Liver (tissue), 3 donors: ENCODE results near the gene ARHGAP8.

Source experiments
- ATF3 ChIP-seq: IDR thresholded peaks from 2 replicates; pipeline ENCODE4 v1.6.1; 2016; ENCODE audit warnings: antibody characterized with exemption
- EGR1 ChIP-seq, 2 donors: IDR thresholded peaks; 2 replicates each; pipeline ENCODE4 v1.6.1; 2016 to 2018; ENCODE audit warnings: antibody characterized with exemption in 2 of 2, low read depth in 2 of 2
- FOXA1 ChIP-seq: IDR thresholded peaks from 2 replicates; pipeline ENCODE4 v1.6.1; 2016; ENCODE audit warnings: antibody characterized with exemption
- GABPA ChIP-seq, 2 donors: IDR thresholded peaks in 1 of 2; conservative IDR thresholded peaks in 1 of 2; 2 replicates each; pipeline ENCODE4 v1.6.1; 2016; ENCODE audit warnings: antibody characterized with exemption in 2 of 2, mild to moderate bottlenecking in 1 of 2, moderate library complexity in 1 of 2
- JUND ChIP-seq, 2 donors: IDR thresholded peaks; 2 replicates each; pipeline ENCODE4 v1.6.1; 2016; ENCODE audit warnings: antibody characterized with exemption in 2 of 2
- NR2F2 ChIP-seq: IDR thresholded peaks from 2 replicates; pipeline ENCODE4 v1.6.1; 2016; ENCODE audit warnings: antibody characterized with exemption
- RAD21 ChIP-seq, 2 donors: IDR thresholded peaks; 2 replicates each; pipeline ENCODE4 v1.6.1; 2016; ENCODE audit warnings: antibody characterized with exemption in 2 of 2, mild to moderate bottlenecking in 2 of 2
- REST ChIP-seq: IDR thresholded peaks from 2 replicates; pipeline ENCODE4 v1.6.1; 2016; ENCODE audit warnings: antibody characterized with exemption, mild to moderate bottlenecking
- SP1 ChIP-seq: IDR thresholded peaks from 2 replicates; pipeline ENCODE4 v1.6.1; 2018; ENCODE audit warnings: antibody characterized with exemption, mild to moderate bottlenecking
- TAF1 ChIP-seq: conservative IDR thresholded peaks from 2 replicates; pipeline ENCODE4 v1.6.1; 2016; ENCODE audit warnings: antibody characterized with exemption, mild to moderate bottlenecking
- YY1 ChIP-seq: IDR thresholded peaks from 2 replicates; pipeline ENCODE4 v1.6.1; 2016; ENCODE audit warnings: antibody characterized with exemption, mild to moderate bottlenecking
- ZBTB33 ChIP-seq: IDR thresholded peaks from 2 replicates; pipeline ENCODE4 v1.6.1; 2016; ENCODE audit warnings: antibody characterized with exemption
- TF ChIP-seq, protein P1 (sequence below): fragments of 150-350 bp; IDR thresholded peaks from 2 replicates; pipeline ENCODE4 v1.5.1; 2017; ENCODE audit warnings: improper control_type of control experiment, low read depth, low read length; ENCODE audit not compliant: missing input control
- TF ChIP-seq, protein P2 (sequence below): IDR thresholded peaks from 2 replicates; pipeline ENCODE4 v1.6.1; 2016; ENCODE audit warnings: antibody characterized with exemption
- donor health status: healthy.
- donor health status: healthy.

DNA sequence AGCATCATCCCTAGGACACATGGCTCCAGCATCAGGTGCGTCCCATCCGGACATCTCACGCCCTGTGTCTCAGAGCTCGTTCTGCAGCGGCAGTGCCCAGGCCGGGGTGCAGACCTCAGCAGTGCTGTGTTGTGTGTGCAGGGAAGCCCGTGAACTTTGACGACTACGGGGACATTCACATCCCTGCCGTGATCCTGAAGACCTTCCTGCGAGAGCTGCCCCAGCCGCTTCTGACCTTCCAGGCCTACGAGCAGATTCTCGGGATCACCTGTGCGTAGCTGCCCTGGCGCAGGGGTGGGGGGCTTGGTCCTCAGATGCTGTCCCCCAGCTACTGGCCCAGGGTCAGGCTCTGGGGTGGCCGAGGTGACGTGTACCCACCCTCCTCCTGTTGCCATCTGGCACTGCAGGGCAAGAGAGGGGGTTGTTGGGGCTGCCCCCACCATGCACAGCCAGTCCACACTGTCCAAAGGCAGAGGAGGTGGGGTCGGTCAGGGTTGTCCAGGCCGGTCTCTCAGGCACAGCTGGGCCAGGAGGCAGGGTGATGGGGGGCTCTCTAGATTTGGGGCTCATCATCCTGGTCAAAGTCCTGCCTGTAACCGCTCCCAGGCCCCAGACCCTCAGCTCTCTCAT lies 96.5 kb downstream of the ARHGAP8 start:
- no peak for TF ChIP-seq JUND (IDR thresholded peaks at IDR 0.05)
- TF ChIP-seq, protein P1, sequence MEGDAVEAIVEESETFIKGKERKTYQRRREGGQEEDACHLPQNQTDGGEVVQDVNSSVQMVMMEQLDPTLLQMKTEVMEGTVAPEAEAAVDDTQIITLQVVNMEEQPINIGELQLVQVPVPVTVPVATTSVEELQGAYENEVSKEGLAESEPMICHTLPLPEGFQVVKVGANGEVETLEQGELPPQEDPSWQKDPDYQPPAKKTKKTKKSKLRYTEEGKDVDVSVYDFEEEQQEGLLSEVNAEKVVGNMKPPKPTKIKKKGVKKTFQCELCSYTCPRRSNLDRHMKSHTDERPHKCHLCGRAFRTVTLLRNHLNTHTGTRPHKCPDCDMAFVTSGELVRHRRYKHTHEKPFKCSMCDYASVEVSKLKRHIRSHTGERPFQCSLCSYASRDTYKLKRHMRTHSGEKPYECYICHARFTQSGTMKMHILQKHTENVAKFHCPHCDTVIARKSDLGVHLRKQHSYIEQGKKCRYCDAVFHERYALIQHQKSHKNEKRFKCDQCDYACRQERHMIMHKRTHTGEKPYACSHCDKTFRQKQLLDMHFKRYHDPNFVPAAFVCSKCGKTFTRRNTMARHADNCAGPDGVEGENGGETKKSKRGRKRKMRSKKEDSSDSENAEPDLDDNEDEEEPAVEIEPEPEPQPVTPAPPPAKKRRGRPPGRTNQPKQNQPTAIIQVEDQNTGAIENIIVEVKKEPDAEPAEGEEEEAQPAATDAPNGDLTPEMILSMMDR, result no peak
- TF ChIP-seq ZBTB33, result no peak
- TF ChIP-seq SP1, result no peak
- no peak for TF ChIP-seq GABPA (IDR thresholded peaks at IDR 0.05 in 1 of 2, conservative IDR thresholded peaks at IDR 0.05 in 1 of 2)
- TF ChIP-seq EGR1 (IDR thresholded peaks at IDR 0.05; ENCODE audit: low read depth in 2 of 2), result no peak
- TF ChIP-seq ATF3, result no peak
- TF ChIP-seq NR2F2, result no peak
- TF ChIP-seq YY1, result no peak
- no peak for TF ChIP-seq REST
- TF ChIP-seq, protein P2, sequence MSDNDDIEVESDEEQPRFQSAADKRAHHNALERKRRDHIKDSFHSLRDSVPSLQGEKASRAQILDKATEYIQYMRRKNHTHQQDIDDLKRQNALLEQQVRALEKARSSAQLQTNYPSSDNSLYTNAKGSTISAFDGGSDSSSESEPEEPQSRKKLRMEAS, result no peak
- TF ChIP-seq RAD21 (IDR thresholded peaks at IDR 0.05), result no peak
- TF ChIP-seq FOXA1, result no peak
- TF ChIP-seq TAF1, result no peak
